ENCODE results near the gene SLC15A2.

The SLC15A2 gene

GRCh38 chr3:121895736-121896135 is 1.5 kb downstream of the SLC15A2 start:
- H3K4me3 ChIP-seq (ENCODE audit: control insufficient read depth, low read depth, low read length), result no peak overlapping the region
- no peak for TF ChIP-seq CTCF (IDR thresholded peaks at IDR 0.05; ENCODE audit: control insufficient read depth, insufficient read depth, low read depth, low read length, missing control alignments)
- no peak for DNase-seq (ENCODE audit: low read depth)

GRCh38 chr3:121896823-121897222 is 2.6 kb downstream of the SLC15A2 start:
- DNase-seq (ENCODE audit: low read depth), result no peak
- no peak overlapping the region for H3K4me3 ChIP-seq (ENCODE audit: control insufficient read depth, low read depth, low read length)
- TF ChIP-seq CTCF (IDR thresholded peaks at IDR 0.05; ENCODE audit: control insufficient read depth, insufficient read depth, low read depth, low read length, missing control alignments), result no peak

- no peak overlapping the region for H3K4me3 ChIP-seq (ENCODE audit: control insufficient read depth, low read depth, low read length)
- no peak for TF ChIP-seq CTCF (IDR thresholded peaks at IDR 0.05; ENCODE audit: control insufficient read depth, insufficient read depth, low read depth, low read length, missing control alignments)
- no peak for DNase-seq (ENCODE audit: low read depth)
Observed at GRCh38 chr3:121897296-121897695, 3.1 kb downstream of the SLC15A2 start.

- no peak for TF ChIP-seq CTCF (IDR thresholded peaks at IDR 0.05; ENCODE audit: control insufficient read depth, insufficient read depth, low read depth, low read length, missing control alignments)
- H3K4me3 ChIP-seq (ENCODE audit: control insufficient read depth, low read depth, low read length), result no peak overlapping the region
- DNase-seq (ENCODE audit: low read depth), result no peak
Observed at GRCh38 chr3:121913305-121913990, 19.2 kb downstream of the SLC15A2 start.

- H3K4me3 ChIP-seq (ENCODE audit: control insufficient read depth, low read depth, low read length), result no peak overlapping the region
- TF ChIP-seq CTCF (IDR thresholded peaks at IDR 0.05; ENCODE audit: control insufficient read depth, insufficient read depth, low read depth, low read length, missing control alignments), result no peak
- DNase-seq (ENCODE audit: low read depth), result no peak
Observed at GRCh38 chr3:121914081-121914998, 20.1 kb downstream of the SLC15A2 start.

GRCh38 chr3:121916189-121916588 is 22.0 kb downstream of the SLC15A2 start:
- no peak for TF ChIP-seq CTCF (IDR thresholded peaks at IDR 0.05; ENCODE audit: control insufficient read depth, insufficient read depth, low read depth, low read length, missing control alignments)
- DNase-seq (ENCODE audit: low read depth), result no peak
- H3K4me3 ChIP-seq (ENCODE audit: control insufficient read depth, low read depth, low read length), result no peak overlapping the region
